ENCODE data around the gene ABHD2. TPM values are rescaled to one million over a fixed set of nuclear protein-coding genes. Genes with fewer than 3 reads are reported as not detected.

The ABHD2 gene
- total RNA-seq, 1 experiment from 2014 or later = 52.4 TPM

GRCh38 chr15:89057506-89058133 lies 30.6 kb upstream of the ABHD2 start:
- peak; percentile 86 for DNase-seq (ENCODE audit: low spot score)
- TF ChIP-seq CTCF (conservative IDR thresholded peaks at IDR 0.05; ENCODE audit: low read depth, low read length) = peak; percentile 99
- TF ChIP-seq EZH2 (IDR thresholded peaks at IDR 0.05; ENCODE audit: borderline replicate concordance, low read depth, low read length, poor library complexity, severe bottlenecking) = no peak
- Histone ChIP-seq H3K9me3 (ENCODE audit: low read depth, low read length, poor library complexity, severe bottlenecking) (no peaks in the 10 kb centered on the region), H3K36me3 (ENCODE audit: insufficient read depth, low read length, poor library complexity, severe bottlenecking) (no peaks in the 10 kb centered on the region), H3K27ac (ENCODE audit: low read depth, low read length, poor library complexity, severe bottlenecking) (no peak overlapping the region), H3K4me1 (ENCODE audit: insufficient read depth, low read length, poor library complexity, severe bottlenecking) (no peaks in the 10 kb centered on the region), H3K4me3 (ENCODE audit: low read depth, low read length, poor library complexity, severe bottlenecking) (no peak overlapping the region), H3K27me3 (replicated peaks; ENCODE audit: insufficient read depth, low read depth, low read length, poor library complexity) (no peaks in the 10 kb centered on the region)
- BruUV-seq (replicated peaks) = no TSS peak
- POLR2A ChIA-PET (ENCODE audit: low non-redundant PET) = no interaction called here
- CTCF ChIA-PET = interaction anchor here (0.5 to 2.8 kb wide), 9 partner anchors 9 to 153 kb away, joined by 3 to 14 read pairs (median 4); no protein-coding TSS in a partner anchor
- intact Hi-C loops (cut with micrococcal nuclease; ENCODE audit: unreplicated experiment) = loop anchor here (1.0 to 2.0 kb wide), 2 partner anchors 71 to 120 kb away; no protein-coding TSS in a partner anchor

- Histone ChIP-seq H3K27ac (ENCODE audit: low read depth, low read length, poor library complexity, severe bottlenecking) (no peak overlapping the region), H3K4me1 (ENCODE audit: insufficient read depth, low read length, poor library complexity, severe bottlenecking) (no peaks in the 10 kb centered on the region), H3K36me3 (ENCODE audit: insufficient read depth, low read length, poor library complexity, severe bottlenecking) (no peaks in the 10 kb centered on the region), H3K9me3 (ENCODE audit: low read depth, low read length, poor library complexity, severe bottlenecking) (no peaks in the 10 kb centered on the region), H3K27me3 (replicated peaks; ENCODE audit: insufficient read depth, low read depth, low read length, poor library complexity) (no peaks in the 10 kb centered on the region), H3K4me3 (ENCODE audit: low read depth, low read length, poor library complexity, severe bottlenecking) (no peak overlapping the region)
- no peak for DNase-seq (ENCODE audit: low spot score)
- POLR2A ChIA-PET (ENCODE audit: low non-redundant PET) = no interaction called here
- TF ChIP-seq EZH2 (IDR thresholded peaks at IDR 0.05; ENCODE audit: borderline replicate concordance, low read depth, low read length, poor library complexity, severe bottlenecking) (no peak), CTCF (conservative IDR thresholded peaks at IDR 0.05; ENCODE audit: low read depth, low read length) (no peak)
- intact Hi-C loops (cut with micrococcal nuclease; ENCODE audit: unreplicated experiment) = no loop called here
- CTCF ChIA-PET = interaction anchor here (1.0 to 2.8 kb wide), 4 partner anchors 8 to 120 kb away, joined by 3 to 14 read pairs (median 6); no protein-coding TSS in a partner anchor
- BruUV-seq (replicated peaks) = no TSS peak
Observed at GRCh38 chr15:89058376-89058775, 29.9 kb upstream of the ABHD2 start.

- Histone ChIP-seq H3K4me1 (ENCODE audit: insufficient read depth, low read length, poor library complexity, severe bottlenecking) (no peaks in the 10 kb centered on the region), H3K36me3 (ENCODE audit: insufficient read depth, low read length, poor library complexity, severe bottlenecking) (no peaks in the 10 kb centered on the region), H3K27me3 (replicated peaks; ENCODE audit: insufficient read depth, low read depth, low read length, poor library complexity) (no peaks in the 10 kb centered on the region), H3K4me3 (ENCODE audit: low read depth, low read length, poor library complexity, severe bottlenecking) (no peak overlapping the region), H3K27ac (ENCODE audit: low read depth, low read length, poor library complexity, severe bottlenecking) (no peak overlapping the region), H3K9me3 (ENCODE audit: low read depth, low read length, poor library complexity, severe bottlenecking) (no peaks in the 10 kb centered on the region)
- no peak for TF ChIP-seq EZH2 (IDR thresholded peaks at IDR 0.05; ENCODE audit: borderline replicate concordance, low read depth, low read length, poor library complexity, severe bottlenecking)
- no peak for TF ChIP-seq CTCF (conservative IDR thresholded peaks at IDR 0.05; ENCODE audit: low read depth, low read length)
- no TSS peak for BruUV-seq (replicated peaks)
- no peak for DNase-seq (ENCODE audit: low spot score)
- CTCF ChIA-PET = interaction anchor here (2.8 kb wide), 1 partner anchor 119 kb away, joined by 14 read pairs; no protein-coding TSS in a partner anchor
- POLR2A ChIA-PET (ENCODE audit: low non-redundant PET) = no interaction called here
- intact Hi-C loops (cut with micrococcal nuclease; ENCODE audit: unreplicated experiment) = no loop called here
Observed at GRCh38 chr15:89058876-89059405, 29.3 kb upstream of the ABHD2 start.
